Transverse colon (tissue), 4 donors: ENCODE measurements around the gene SEMA3G. TPM values are rescaled to one million over a fixed set of nuclear protein-coding genes. Genes with fewer than 3 reads are reported as not detected.

Experiments
- DNase-seq: peaks from one replicate; pipeline ENCODE4 v3.0.0-alpha.2; 2019
- H3K27ac ChIP-seq, 4 donors: fragments of 200-600 bp; sonication (generic); 2 replicates each; pipeline ENCODE4 v1.5.1; 2016 to 2018; ENCODE audit warnings: inconsistent platforms in 4 of 4
- H3K27me3 ChIP-seq: fragments of 200-600 bp; sonication (generic); 2 replicates; pipeline ENCODE4 v1.5.1; 2017; ENCODE audit warnings: inconsistent platforms
- H3K36me3 ChIP-seq, 4 donors: fragments of 200-600 bp; sonication (generic); 2 replicates each; pipeline ENCODE4 v1.5.1; 2017 to 2019; ENCODE audit warnings: inconsistent platforms in 4 of 4
- H3K4me1 ChIP-seq, 4 donors: fragments of 200-600 bp; sonication (generic); 2 replicates each; pipeline ENCODE4 v1.5.1; 2017 to 2020; ENCODE audit warnings: inconsistent platforms in 4 of 4
- H3K4me3 ChIP-seq, 4 donors: fragments of 200-600 bp; sonication (generic); 1 replicate in 1 of 4; 2 replicates in 3 of 4; pipeline versions ENCODE4 v1.5.1 to v1.6.1; 2017 to 2019; ENCODE audit warnings: inconsistent platforms in 4 of 4
- H3K9me3 ChIP-seq, 2 donors: fragments of 200-600 bp; sonication (generic); 2 replicates each; pipeline ENCODE4 v1.5.1; 2017 to 2019; ENCODE audit warnings: inconsistent platforms in 2 of 2
- CTCF ChIP-seq, 5 experiments: fragments of 200-600 bp in 3 of 5; fragments of 450-650 bp in 2 of 5; sonication (generic) in 3 of 5; IDR thresholded peaks; 1 replicate in 2 of 5; 2 replicates in 3 of 5; pipeline ENCODE4 v1.5.1; 2016 to 2017; ENCODE audit warnings: antibody characterized with exemption in 5 of 5, inconsistent platforms in 3 of 5, mild to moderate bottlenecking in 2 of 5, moderate library complexity in 1 of 5
- EP300 ChIP-seq: sonication (generic); formaldehyde crosslinking; IDR thresholded peaks from one replicate; pipeline ENCODE4 v1.6.1; 2017; ENCODE audit warnings: antibody characterized with exemption, low read depth
- POLR2A ChIP-seq: fragments of 450-650 bp; IDR thresholded peaks from one replicate; pipeline ENCODE4 v1.6.1; 2016; ENCODE audit warnings: antibody characterized with exemption, mild to moderate bottlenecking, moderate library complexity
- POLR2AphosphoS5 ChIP-seq, 3 donors: sonication (generic); formaldehyde crosslinking; IDR thresholded peaks; one replicate each; pipeline ENCODE4 v1.6.1; 2016; ENCODE audit warnings: antibody characterized with exemption in 3 of 3
- WGBS, 2 donors: methylation state at CpG; one replicate each; pipeline ENCODE4 v1.1.5; 2018; ENCODE audit warnings: low coverage in 1 of 2; 5-methylcytosine and 5-hydroxymethylcytosine counted together
- in situ Hi-C, 4 donors: fragments of 200-750 bp; cut with MboI; loops; one replicate each; pipeline versions ENCODE4 v1.15.0 to v1.15.1; 2017; ENCODE audit warnings: low sequenced_read_pairs in 3 of 4, low pct_ligation_motif_present in 1 of 4, low pct_unique_long_range_greater_than_20kb in 1 of 4
- intact Hi-C: fragments of 100-400 bp; cut with DNase I; formaldehyde crosslinking; loops from one replicate; pipeline ENCODE4 v1.15.1; 2023; ENCODE audit warnings: low total_unique reads
- total RNA-seq, 4 donors: library from RNA; depleted of rRNA; stranded (reverse); fragments of >200 nt; gene quantifications; one replicate each; pipeline ENCODE4 v1.1.0, GENCODE V29; 2016

SEMA3G gene
- total RNA-seq, 4 donors from 2014 or later: 1.2 to 21.7 (median 2.3) TPM

- no peak overlapping the region for H3K27ac ChIP-seq
- TF ChIP-seq EP300 (no peak), POLR2A (no peak), POLR2AphosphoS5 (IDR thresholded peaks at IDR 0.05) (no peak), CTCF (IDR thresholded peaks at IDR 0.05) (no peak)
- H3K4me3 ChIP-seq: no peak overlapping the region
- no peaks in the 10 kb centered on the region for H3K9me3 ChIP-seq
- WGBS, 2 donors: 83 to 87% methylated on average over 3 to 11 of the region's 16 CpGs
- no peak for DNase-seq
- intact Hi-C loops: no loop called here
- in situ Hi-C loops: no loop called here
- peaks cover 0 to under 1% (median 0%) of the 10 kb centered on the region in 4 donors for H3K4me1 ChIP-seq
- H3K27me3 ChIP-seq: no peaks in the 10 kb centered on the region
- H3K36me3 ChIP-seq: no peaks in the 10 kb centered on the region
These were observed 5.3 kb downstream of the SEMA3G start for GRCh38 chr3:52439426-52440248.

GRCh38 chr3:52438579-52439425, 6.1 kb downstream of the SEMA3G start:
- intact Hi-C loops (no loop called here), in situ Hi-C loops (no loop called here)
- DNase-seq: no peak
- no peaks in the 10 kb centered on the region for H3K9me3 ChIP-seq
- no peaks in the 10 kb centered on the region for H3K36me3 ChIP-seq
- H3K27me3 ChIP-seq: no peaks in the 10 kb centered on the region
- no peak for TF ChIP-seq POLR2AphosphoS5 (IDR thresholded peaks at IDR 0.05)
- no peak for TF ChIP-seq CTCF (IDR thresholded peaks at IDR 0.05)
- no peak for TF ChIP-seq POLR2A
- no peak for TF ChIP-seq EP300
- WGBS, 2 donors: 80 to 83% methylated on average over 2 to 9 of the region's 9 CpGs
- no peak overlapping the region for H3K27ac ChIP-seq
- H3K4me1 ChIP-seq: peaks cover 0 to 2% (median 0%) of the 10 kb centered on the region in 4 donors
- no peak overlapping the region for H3K4me3 ChIP-seq

- Histone ChIP-seq H3K36me3 (no peaks in the 10 kb centered on the region), H3K4me3 (no peak overlapping the region), H3K4me1 (peaks cover 0 to 10% (median 2%) of the 10 kb centered on the region in 4 donors), H3K27ac (no peak overlapping the region), H3K9me3 (no peaks in the 10 kb centered on the region), H3K27me3 (no peaks in the 10 kb centered on the region)
- in situ Hi-C loops: no loop called here
- WGBS, 2 donors: 65% methylated on average over 4 of the region's 6 CpGs; no CpG with 5 or more reads in 1 of the 2 donors
- TF ChIP-seq POLR2AphosphoS5 (IDR thresholded peaks at IDR 0.05) (no peak), EP300 (no peak), CTCF (IDR thresholded peaks at IDR 0.05) (no peak)
- intact Hi-C loops: no loop called here
- no peak for DNase-seq
These were observed 6.9 kb downstream of the SEMA3G start for GRCh38 chr3:52438104-52438376.

- Histone ChIP-seq H3K36me3 (no peaks in the 10 kb centered on the region), H3K4me1 (peaks cover 0 to 10% (median 2%) of the 10 kb centered on the region in 4 donors), H3K9me3 (no peaks in the 10 kb centered on the region), H3K27me3 (no peaks in the 10 kb centered on the region), H3K27ac (no peak overlapping the region), H3K4me3 (no peak overlapping the region)
- TF ChIP-seq POLR2AphosphoS5 (IDR thresholded peaks at IDR 0.05) (no peak), EP300 (no peak), CTCF (IDR thresholded peaks at IDR 0.05) (no peak), POLR2A (no peak)
- DNase-seq: peak; percentile 69
- intact Hi-C loops (no loop called here), in situ Hi-C loops (no loop called here)
- WGBS, 2 donors: 72% methylated on average over 7 of the region's 15 CpGs; no CpG with 5 or more reads in 1 of the 2 donors
These were observed 7.4 kb downstream of the SEMA3G start for GRCh38 chr3:52437326-52438103.
